Activated CD8-positive, alpha-beta memory T cell treated with anti-CD3 and anti-CD28 coated beads, Interleukin-2, amount 50 U/mL, for 4 hours (primary cell): Measurements from ENCODE around the gene RIMBP2.
"Not testable (repeated sequence)": the region's sequence is repeated elsewhere in the genome, so short reads cannot be mapped to it uniquely, and the experiment has no call there.

Source experiments
- DNase-seq: peaks from one replicate; pipeline ENCODE4 v3.0.0-alpha.2; 2020

The RIMBP2 gene

GRCh38 chr12:130590685-130591084 lies 125.4 kb downstream of the RIMBP2 start:
- DNase-seq: no peak

- no peak for DNase-seq
Observed at GRCh38 chr12:130589540-130590317, 126.4 kb downstream of the RIMBP2 start.

GRCh38 chr12:130588696-130589539 lies 127.2 kb downstream of the RIMBP2 start:
- no peak for DNase-seq

GRCh38 chr12:130587966-130588365 lies 128.1 kb downstream of the RIMBP2 start:
- no peak for DNase-seq

GRCh38 chr12:130584475-130584874 lies 131.6 kb downstream of the RIMBP2 start:
- not testable (repeated sequence) for DNase-seq

- no peak for DNase-seq
Observed at GRCh38 chr12:130583800-130584199, 132.3 kb downstream of the RIMBP2 start.

GRCh38 chr12:130583317-130583716 lies 132.8 kb downstream of the RIMBP2 start:
- no peak for DNase-seq

- DNase-seq: no peak
Observed at GRCh38 chr12:130582286-130582685, 133.8 kb downstream of the RIMBP2 start.

GRCh38 chr12:130581782-130582181 lies 134.3 kb downstream of the RIMBP2 start:
- DNase-seq: no peak

GRCh38 chr12:130579231-130579630 lies 136.9 kb downstream of the RIMBP2 start:
- no peak for DNase-seq

- no peak for DNase-seq
Observed at GRCh38 chr12:130577351-130577750, 138.7 kb downstream of the RIMBP2 start.

- DNase-seq: no peak
Observed at GRCh38 chr12:130576371-130576816, 139.7 kb downstream of the RIMBP2 start.

GRCh38 chr12:130574402-130574801 lies 141.7 kb downstream of the RIMBP2 start:
- DNase-seq: no peak

GRCh38 chr12:130573766-130574165 lies 142.3 kb downstream of the RIMBP2 start:
- DNase-seq: no peak

GRCh38 chr12:130573235-130573634 lies 142.9 kb downstream of the RIMBP2 start:
- DNase-seq: no peak

- DNase-seq: no peak
Observed at GRCh38 chr12:130572553-130572952, 143.5 kb downstream of the RIMBP2 start.

GRCh38 chr12:130571734-130572133 lies 144.4 kb downstream of the RIMBP2 start:
- no peak for DNase-seq

GRCh38 chr12:130571089-130571488 lies 145.0 kb downstream of the RIMBP2 start:
- DNase-seq: no peak

- no peak for DNase-seq
Observed at GRCh38 chr12:130569521-130569920, 146.6 kb downstream of the RIMBP2 start.

- DNase-seq: no peak
Observed at GRCh38 chr12:130568501-130568900, 147.6 kb downstream of the RIMBP2 start.

GRCh38 chr12:130568041-130568440 lies 148.1 kb downstream of the RIMBP2 start:
- no peak for DNase-seq

GRCh38 chr12:130566446-130567155 lies 149.5 kb downstream of the RIMBP2 start:
- DNase-seq: no peak

GRCh38 chr12:130565189-130565588 lies 150.9 kb downstream of the RIMBP2 start:
- DNase-seq: no peak
